Neutrophil (primary cell): ENCODE results near the gene SPESP1.

Experiments
- H3K27ac ChIP-seq: fragments of 200-600 bp; sonication (generic); 2 replicates; pipeline ENCODE4 v1.5.1; 2016; ENCODE audit warnings: mild to moderate bottlenecking, moderate library complexity
- H3K27me3 ChIP-seq: fragments of 200-600 bp; sonication (generic); 2 replicates; pipeline ENCODE4 v1.6.0; 2016; ENCODE audit warnings: mild to moderate bottlenecking
- H3K36me3 ChIP-seq: fragments of 200-600 bp; sonication (generic); 2 replicates; pipeline ENCODE4 v1.5.1; 2017
- H3K4me1 ChIP-seq, 2 experiments: fragments of 200-600 bp in 1 of 2; sonication (generic) in 1 of 2; 1 replicate in 1 of 2; 2 replicates in 1 of 2; pipeline versions ENCODE4 v1.5.1 to v1.6.1; 2013 to 2016; ENCODE audit warnings: low read depth in 1 of 2, low read length in 1 of 2, mild to moderate bottlenecking in 1 of 2, moderate library complexity in 1 of 2; ENCODE audit not compliant: control insufficient read depth in 1 of 2, insufficient read depth in 1 of 2
- H3K4me3 ChIP-seq, 2 experiments: fragments of 200-600 bp in 1 of 2; sonication (generic) in 1 of 2; 1 replicate in 1 of 2; 2 replicates in 1 of 2; pipeline ENCODE4 v1.5.1; 2013 to 2016; ENCODE audit warnings: low read depth in 1 of 2, low read length in 1 of 2, mild to moderate bottlenecking in 1 of 2, moderate library complexity in 1 of 2
- H3K9me3 ChIP-seq: fragments of 200-600 bp; sonication (generic); 2 replicates; pipeline ENCODE4 v1.5.1; 2016
- TF ChIP-seq, protein P1 (sequence below): fragments of 200-600 bp; sonication (generic); IDR thresholded peaks from 2 replicates; pipeline ENCODE4 v1.5.1; 2016; ENCODE audit warnings: antibody characterized with exemption

The SPESP1 gene

DNA sequence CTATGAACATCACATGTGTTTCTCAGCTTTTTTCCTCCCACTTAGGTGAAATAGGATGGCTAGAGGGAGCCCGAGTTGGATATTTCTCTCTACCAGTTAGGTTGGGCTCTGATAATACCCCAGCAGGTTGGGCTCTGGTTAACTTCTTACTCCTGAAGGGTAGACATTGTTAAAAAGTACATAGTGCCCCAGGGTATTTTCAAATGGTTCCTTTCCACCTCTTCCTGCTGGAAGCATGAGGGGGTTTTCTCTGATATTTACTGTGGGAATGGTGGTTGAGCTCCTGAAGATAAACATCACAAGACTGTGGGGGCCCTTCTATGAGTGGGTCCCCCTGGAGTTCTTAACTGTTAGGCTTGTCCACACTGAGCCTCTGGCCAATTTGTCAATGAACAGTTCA lies 36.1 kb upstream of the SPESP1 start:
- no peak overlapping the region for H3K4me3 ChIP-seq
- no peaks in the 10 kb centered on the region for H3K9me3 ChIP-seq
- TF ChIP-seq, protein P1, sequence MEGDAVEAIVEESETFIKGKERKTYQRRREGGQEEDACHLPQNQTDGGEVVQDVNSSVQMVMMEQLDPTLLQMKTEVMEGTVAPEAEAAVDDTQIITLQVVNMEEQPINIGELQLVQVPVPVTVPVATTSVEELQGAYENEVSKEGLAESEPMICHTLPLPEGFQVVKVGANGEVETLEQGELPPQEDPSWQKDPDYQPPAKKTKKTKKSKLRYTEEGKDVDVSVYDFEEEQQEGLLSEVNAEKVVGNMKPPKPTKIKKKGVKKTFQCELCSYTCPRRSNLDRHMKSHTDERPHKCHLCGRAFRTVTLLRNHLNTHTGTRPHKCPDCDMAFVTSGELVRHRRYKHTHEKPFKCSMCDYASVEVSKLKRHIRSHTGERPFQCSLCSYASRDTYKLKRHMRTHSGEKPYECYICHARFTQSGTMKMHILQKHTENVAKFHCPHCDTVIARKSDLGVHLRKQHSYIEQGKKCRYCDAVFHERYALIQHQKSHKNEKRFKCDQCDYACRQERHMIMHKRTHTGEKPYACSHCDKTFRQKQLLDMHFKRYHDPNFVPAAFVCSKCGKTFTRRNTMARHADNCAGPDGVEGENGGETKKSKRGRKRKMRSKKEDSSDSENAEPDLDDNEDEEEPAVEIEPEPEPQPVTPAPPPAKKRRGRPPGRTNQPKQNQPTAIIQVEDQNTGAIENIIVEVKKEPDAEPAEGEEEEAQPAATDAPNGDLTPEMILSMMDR, result no peak
- H3K36me3 ChIP-seq, result no peaks in the 10 kb centered on the region
- no peaks in the 10 kb centered on the region for H3K4me1 ChIP-seq
- no peak overlapping the region for H3K27ac ChIP-seq
- H3K27me3 ChIP-seq, result peaks cover 22% of the 10 kb centered on the region

DNA sequence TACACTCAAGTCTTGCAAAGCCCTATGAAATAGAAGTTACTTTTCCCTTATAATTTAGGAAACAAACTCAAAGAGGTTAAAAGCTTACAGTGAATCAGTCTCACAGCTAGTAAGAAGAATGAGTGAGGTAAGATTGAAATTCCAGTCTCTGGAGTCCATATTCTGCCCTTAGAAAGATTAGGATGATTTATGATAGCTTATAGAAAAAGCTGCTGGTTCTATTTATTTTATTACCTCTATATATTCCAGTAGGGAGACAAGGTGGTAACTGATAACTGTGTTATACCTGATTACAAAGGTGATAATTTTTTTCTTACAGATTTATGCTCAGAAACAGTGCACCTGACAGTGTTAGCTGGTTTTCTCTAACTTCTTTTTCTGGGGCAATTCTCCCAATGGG lies 34.1 kb upstream of the SPESP1 start:
- H3K27me3 ChIP-seq, result peaks cover 31% of the 10 kb centered on the region
- no peaks in the 10 kb centered on the region for H3K36me3 ChIP-seq
- H3K4me1 ChIP-seq, result no peaks in the 10 kb centered on the region
- H3K27ac ChIP-seq, result no peak overlapping the region
- TF ChIP-seq, protein P1, result no peak
- H3K9me3 ChIP-seq, result no peaks in the 10 kb centered on the region
- no peak overlapping the region for H3K4me3 ChIP-seq

DNA sequence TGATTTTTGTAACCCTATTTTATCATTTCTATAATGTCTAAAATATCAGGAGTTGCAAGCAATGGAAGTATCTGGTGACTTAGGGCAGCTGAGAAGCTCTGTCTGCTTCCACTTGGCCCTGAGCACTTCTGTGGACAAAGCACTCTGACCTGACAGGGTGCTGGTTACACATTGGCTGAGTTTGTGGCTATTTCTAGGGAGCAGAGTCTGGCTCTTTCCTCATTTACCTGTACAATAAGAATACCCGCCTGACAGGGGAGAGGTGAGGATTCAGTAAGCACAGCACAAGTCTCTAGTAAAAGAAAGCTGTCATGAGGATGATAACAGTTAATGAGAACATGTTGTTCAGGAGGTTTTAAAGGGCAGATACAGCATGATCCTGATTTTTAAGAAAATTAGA lies 33.3 kb upstream of the SPESP1 start:
- Histone ChIP-seq H3K4me3 (no peak overlapping the region), H3K9me3 (no peaks in the 10 kb centered on the region), H3K27me3 (peaks cover 39% of the 10 kb centered on the region), H3K36me3 (no peaks in the 10 kb centered on the region), H3K4me1 (no peaks in the 10 kb centered on the region), H3K27ac (no peak overlapping the region)
- TF ChIP-seq, protein P1, result no peak

DNA sequence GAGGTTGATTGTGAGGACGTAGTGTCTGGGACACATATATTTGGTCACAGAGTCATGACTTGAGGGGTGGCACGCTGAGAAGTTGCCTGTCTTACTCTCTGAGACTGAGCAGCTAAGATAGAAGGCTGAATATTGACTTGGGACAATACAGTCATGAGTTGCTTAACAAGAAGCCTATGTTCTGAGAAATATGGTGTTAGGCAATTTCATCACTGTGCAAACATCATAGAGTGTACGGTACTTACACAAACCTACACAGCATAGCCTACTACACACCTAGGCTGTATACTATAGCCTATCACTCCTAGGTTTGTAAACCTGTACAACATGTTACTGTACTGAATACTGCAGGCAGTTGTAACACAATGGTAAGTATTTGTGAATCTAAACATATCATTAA lies 30.3 kb upstream of the SPESP1 start:
- H3K27me3 ChIP-seq, result peaks cover 27% of the 10 kb centered on the region
- no peak overlapping the region for H3K4me3 ChIP-seq
- no peaks in the 10 kb centered on the region for H3K4me1 ChIP-seq
- no peaks in the 10 kb centered on the region for H3K36me3 ChIP-seq
- H3K27ac ChIP-seq, result no peak overlapping the region
- TF ChIP-seq, protein P1, result no peak
- no peaks in the 10 kb centered on the region for H3K9me3 ChIP-seq

DNA sequence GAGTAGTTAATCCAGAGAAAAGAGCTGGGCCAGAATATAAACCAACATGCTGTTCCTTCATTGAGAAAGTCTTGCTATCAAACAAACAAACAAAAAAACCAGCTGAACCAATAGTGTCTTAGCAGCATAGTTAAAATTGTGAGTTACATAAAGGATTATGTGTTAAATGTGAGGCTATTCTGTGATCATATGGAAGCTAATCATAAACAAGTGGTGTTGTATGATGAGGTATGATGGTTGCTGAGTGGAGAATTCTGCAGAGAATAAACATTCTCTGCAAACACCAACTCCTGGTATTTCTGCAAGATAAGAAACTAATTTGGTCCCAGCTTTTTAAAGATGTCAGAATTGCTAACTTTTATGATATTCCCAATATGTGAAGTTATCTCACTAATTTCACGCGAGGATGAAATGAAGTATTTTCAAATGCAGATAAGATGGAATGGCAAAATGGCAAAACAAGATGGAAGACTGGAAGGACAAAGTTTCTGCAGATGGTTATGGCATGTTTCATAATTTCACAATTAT lies 22.9 kb upstream of the SPESP1 start:
- Histone ChIP-seq H3K4me3 (no peak overlapping the region), H3K4me1 (no peaks in the 10 kb centered on the region), H3K27me3 (peaks cover 11% of the 10 kb centered on the region), H3K9me3 (no peaks in the 10 kb centered on the region), H3K27ac (no peak overlapping the region), H3K36me3 (no peaks in the 10 kb centered on the region)
- TF ChIP-seq, protein P1, result no peak
